ENCODE data around the gene PPP1R15A. TPM values are rescaled to one million over a fixed set of nuclear protein-coding genes. Genes with fewer than 3 reads are reported as not detected.

PPP1R15A gene
- total and polyA plus RNA-seq, 2 donors (not counting 3 experiments of a cell fraction or from before 2014, with no cell fraction given), result 42.3 to 67.4 TPM

GRCh38 chr19:48856921-48857320 lies 15.3 kb upstream of the PPP1R15A start:
- Histone ChIP-seq H2AFZ (ENCODE audit: low read depth, low read length) (no peak overlapping the region), H3K4me3 (replicated peaks in 1 of 3; ENCODE audit: insufficient read depth in 1 of 3, low read depth in 1 of 3, low read length in 3 of 3) (no peak overlapping the region), H3K27me3 (ENCODE audit: control insufficient read depth in 2 of 2, insufficient read depth in 2 of 2, low read length in 2 of 2) (no peaks in the 10 kb centered on the region), H3K4me1 (ENCODE audit: control insufficient read depth, extremely low read depth, insufficient read depth, low read length) (no peaks in the 10 kb centered on the region), H3K9ac (replicated peaks; ENCODE audit: extremely low read depth, insufficient read depth, low read length) (no peak overlapping the region), H3K36me3 (ENCODE audit: control insufficient read depth in 2 of 2, extremely low read depth in 1 of 2, insufficient read depth in 2 of 2, low read length in 2 of 2) (no peaks in the 10 kb centered on the region), H3K9me3 (replicated peaks; ENCODE audit: control insufficient read depth, insufficient read depth, low read length) (no peaks in the 10 kb centered on the region), H3K9me1 (replicated peaks; ENCODE audit: control insufficient read depth, extremely low read depth, insufficient read depth, low read length) (no peaks in the 10 kb centered on the region), H3K27ac (ENCODE audit: insufficient read depth, low read depth, low read length) (no peak overlapping the region), H3K4me2 (ENCODE audit: insufficient read depth, low read length) (no peak overlapping the region), H3K79me2 (ENCODE audit: control insufficient read depth, insufficient read depth, low read length) (no peaks in the 10 kb centered on the region), H4K20me1 (replicated peaks; ENCODE audit: control insufficient read depth, extremely low read depth, insufficient read depth, low read length) (no peaks in the 10 kb centered on the region)
- dilution Hi-C loops (cut with MboI; ENCODE audit: extremely low pct_ligation_motif_present, low sequenced_read_pairs), result no loop called here
- FAIRE-seq (no peak), DNase-seq (ENCODE audit: low read depth, low spot score) (no peak)
- POLR2A ChIA-PET, result interaction anchor here (0.7 kb wide), 1 partner anchor 15 kb away, joined by 3 read pairs; the partner anchor contains the start of gene PPP1R15A
- TF ChIP-seq GATA2 (IDR thresholded peaks at IDR 0.05; ENCODE audit: insufficient read depth, insufficient read length, low read depth, low read length) (no peak), FOS (IDR thresholded peaks at IDR 0.05; ENCODE audit: borderline replicate concordance, insufficient read depth, low read length) (no peak), EZH2 (IDR thresholded peaks at IDR 0.05; ENCODE audit: borderline replicate concordance, low read depth, low read length, severe bottlenecking) (no peak), POLR2A (IDR thresholded peaks at IDR 0.05; ENCODE audit: low read depth, low read length) (no peak), JUN (IDR thresholded peaks at IDR 0.05; ENCODE audit: borderline replicate concordance, insufficient read depth, insufficient read length, low read depth) (no peak), CTCF (IDR thresholded peaks at IDR 0.05; ENCODE audit: extremely low read depth in 1 of 2, insufficient read depth in 1 of 2, low read depth in 1 of 2, low read length in 2 of 2) (no peak), MYC (IDR thresholded peaks at IDR 0.05; ENCODE audit: low read depth, low read length) (no peak), MAX (IDR thresholded peaks at IDR 0.05; ENCODE audit: insufficient read depth, insufficient read length) (no peak), POLR2AphosphoS5 (IDR thresholded peaks at IDR 0.05; ENCODE audit: insufficient read depth, low read depth, low read length) (no peak)
- no TSS peak for BruUV-seq (replicated peaks)
- CTCF ChIA-PET, result interaction anchor here (1.5 to 6.7 kb wide), 3 partner anchors 12 to 113 kb away, joined by 3 to 47 read pairs (median 4); no protein-coding TSS in a partner anchor
- intact Hi-C loops (cut with micrococcal nuclease), result no loop called here

Data from endothelial cell of umbilical vein (primary cell).